A549 (cell line): ENCODE measurements around the gene TMPRSS11F.

Experiments used
- HDAC2 ChIP-seq: fragments of 200-600 bp; sonication (generic); IDR thresholded peaks from 2 replicates; pipeline ENCODE4 v1.6.1; 2016
- KDM5A ChIP-seq: fragments of 200-600 bp; sonication (generic); IDR thresholded peaks from 2 replicates; pipeline ENCODE4 v1.6.1; 2016; ENCODE audit warnings: antibody characterized with exemption, mild to moderate bottlenecking
- RAD21 ChIP-seq, 2 experiments: fragments of >200 bp in 1 of 2; sonication (Bioruptor Twin) in 1 of 2; formaldehyde crosslinking in 1 of 2; IDR thresholded peaks in 1 of 2; conservative IDR thresholded peaks in 1 of 2; 2 replicates in 1 of 2; 3 replicates in 1 of 2; pipeline ENCODE4 v1.6.1; 2012 to 2018; ENCODE audit warnings: inconsistent platforms in 1 of 2
- SMC3 ChIP-seq: fragments of >200 bp; sonication (Bioruptor Twin); formaldehyde crosslinking; IDR thresholded peaks from 3 replicates; pipeline ENCODE4 v1.6.1; 2018; ENCODE audit warnings: inconsistent platforms
- USF2 ChIP-seq: fragments of 450-650 bp; IDR thresholded peaks from 2 replicates; pipeline ENCODE4 v1.6.1; 2014; ENCODE audit warnings: antibody characterized with exemption

- no peak for TF ChIP-seq SMC3
- no peak for TF ChIP-seq USF2
- TF ChIP-seq RAD21 (conservative IDR thresholded peaks at IDR 0.05 in 1 of 2, IDR thresholded peaks at IDR 0.05 in 1 of 2), result no peak
- no peak for TF ChIP-seq KDM5A
- TF ChIP-seq HDAC2, result no peak
These were observed 91.4 kb downstream of the TMPRSS11F start for GRCh38 chr4:68038272-68038671.
